ELR (cell line): ENCODE measurements around the gene PLSCR4.
"Not testable (repeated sequence)": the region's sequence is repeated elsewhere in the genome, so short reads cannot be mapped to it uniquely, and the experiment has no call there.

ENCODE experiments used
- DNase-seq: peaks from one replicate; pipeline ENCODE4 v3.0.0-alpha.2; 2015; ENCODE audit warnings: low read depth

Gene PLSCR4

DNA sequence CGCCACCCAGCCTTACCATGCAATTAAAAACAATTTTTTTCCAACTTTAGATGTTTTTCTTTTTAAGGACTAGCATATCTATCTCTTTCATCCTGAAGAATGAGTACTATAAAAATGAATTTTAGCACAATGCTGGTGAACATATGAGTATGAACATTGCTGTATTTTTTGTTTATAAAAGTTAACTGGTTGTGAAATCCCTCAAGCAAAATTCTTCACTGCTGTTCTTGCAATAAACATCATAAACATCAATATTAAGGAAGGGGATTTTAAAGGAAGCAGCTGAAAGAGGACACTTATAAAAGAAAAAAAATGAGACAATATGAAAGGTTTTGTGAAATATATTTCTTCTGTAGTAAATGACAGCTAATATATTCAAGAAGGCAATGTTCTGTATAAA, 3.0 kb downstream of the PLSCR4 start:
- no peak for DNase-seq

DNA sequence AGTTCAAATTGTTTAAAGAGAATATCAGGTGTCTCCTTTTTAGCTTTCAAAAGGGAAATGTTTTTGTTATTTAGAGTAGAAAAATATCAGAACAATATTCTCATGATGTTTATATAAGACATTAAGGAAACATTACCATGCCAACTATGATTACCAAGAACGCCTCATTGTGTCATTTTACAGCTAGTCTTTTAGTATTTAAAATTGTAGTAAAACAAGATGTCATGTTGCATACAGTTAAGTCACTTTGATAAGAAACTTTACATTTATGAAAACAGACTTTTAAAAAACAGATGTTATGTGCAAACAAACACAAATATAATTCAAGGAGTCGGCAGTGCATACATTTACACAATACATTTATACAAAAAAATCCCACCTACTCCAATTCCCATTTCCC, 4.4 kb downstream of the PLSCR4 start:
- DNase-seq = no peak

DNA sequence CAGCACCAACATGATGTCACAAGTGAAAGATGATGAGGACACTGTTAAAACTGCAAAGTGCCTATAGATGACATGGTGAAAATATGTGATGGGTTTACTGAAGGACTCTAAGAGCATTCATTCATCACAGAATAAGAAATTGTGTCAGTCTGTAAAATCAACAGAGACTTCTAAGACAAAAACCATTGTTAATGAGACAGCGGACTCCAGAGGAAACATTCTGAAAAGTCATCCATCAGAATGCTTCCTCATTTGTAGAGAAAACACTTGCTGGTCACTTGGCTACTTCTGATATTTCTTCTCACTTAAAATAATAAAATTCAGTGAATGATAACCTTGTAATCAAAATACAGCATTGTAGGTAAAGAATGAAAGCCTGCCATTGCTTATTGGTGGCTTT, 7.3 kb downstream of the PLSCR4 start:
- no peak for DNase-seq

DNA sequence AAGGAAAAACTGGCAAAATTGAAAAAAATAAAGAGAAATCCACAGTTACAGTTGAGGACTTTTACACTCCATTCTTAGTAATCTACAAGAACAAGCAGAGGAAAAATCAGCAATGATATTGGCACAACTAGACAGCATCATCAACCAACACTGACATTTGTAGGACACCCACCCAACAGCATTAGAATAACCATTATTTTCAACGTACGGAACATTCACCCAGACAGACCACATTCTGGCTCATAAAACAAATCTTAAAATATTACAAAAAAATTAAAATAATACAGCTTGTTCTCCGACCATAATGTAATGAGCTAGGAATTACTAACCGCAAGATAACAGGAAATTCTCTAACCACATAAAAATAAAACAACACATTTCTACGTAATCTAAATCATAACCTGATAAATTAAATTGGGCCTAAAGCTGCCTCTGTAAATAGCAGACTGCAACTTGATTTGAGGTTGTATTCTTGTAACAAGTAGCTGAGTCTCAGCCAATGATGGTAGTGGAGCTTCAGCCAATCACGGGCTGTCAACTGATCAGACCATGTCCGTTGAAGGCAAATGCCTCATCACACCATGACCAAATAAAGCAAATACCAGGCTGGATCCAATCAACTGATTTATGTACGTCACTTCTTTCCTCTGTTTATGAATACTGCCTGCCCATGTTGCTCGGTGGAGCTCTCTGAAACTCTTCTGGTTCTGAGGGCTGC, 9.2 kb downstream of the PLSCR4 start:
- DNase-seq = no peak

DNA sequence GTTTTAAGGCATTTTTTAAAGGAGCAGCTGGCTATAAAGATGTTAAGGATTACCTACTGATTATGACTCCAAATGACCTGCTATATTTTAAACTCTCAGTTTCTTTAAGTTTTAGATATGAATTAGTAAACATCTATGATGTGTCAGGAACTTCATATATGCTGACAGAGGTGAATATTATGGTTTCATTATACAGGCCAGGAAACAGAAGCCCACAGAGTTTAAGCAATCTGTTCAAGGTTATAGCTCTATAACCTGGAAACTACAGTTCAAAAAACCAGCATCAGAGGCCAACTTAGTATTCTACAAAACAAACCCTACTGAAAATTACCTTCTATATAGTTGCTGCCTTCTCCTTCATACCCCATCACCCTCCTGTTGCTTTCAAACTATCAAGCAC, 17.4 kb downstream of the PLSCR4 start:
- no peak for DNase-seq

DNA sequence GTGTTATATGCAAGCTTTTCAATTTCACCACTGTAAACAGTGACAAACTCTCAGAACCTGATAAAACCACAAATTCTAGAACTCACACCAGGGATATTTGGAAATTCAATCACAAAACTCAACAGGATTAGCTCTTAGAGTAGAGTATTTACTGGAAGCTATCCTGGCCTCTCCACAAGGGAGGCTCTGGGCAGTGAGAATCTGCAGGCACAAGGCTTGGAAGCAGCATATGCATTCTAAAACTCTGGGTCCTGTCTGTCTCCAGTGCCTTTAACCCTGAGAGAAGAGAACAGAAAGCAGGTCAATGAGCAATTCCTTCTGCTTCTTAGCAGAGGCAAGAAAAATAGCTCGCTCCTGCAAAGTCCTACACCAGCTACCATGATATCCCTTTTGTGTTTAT, 23.4 kb downstream of the PLSCR4 start:
- DNase-seq = no peak

DNA sequence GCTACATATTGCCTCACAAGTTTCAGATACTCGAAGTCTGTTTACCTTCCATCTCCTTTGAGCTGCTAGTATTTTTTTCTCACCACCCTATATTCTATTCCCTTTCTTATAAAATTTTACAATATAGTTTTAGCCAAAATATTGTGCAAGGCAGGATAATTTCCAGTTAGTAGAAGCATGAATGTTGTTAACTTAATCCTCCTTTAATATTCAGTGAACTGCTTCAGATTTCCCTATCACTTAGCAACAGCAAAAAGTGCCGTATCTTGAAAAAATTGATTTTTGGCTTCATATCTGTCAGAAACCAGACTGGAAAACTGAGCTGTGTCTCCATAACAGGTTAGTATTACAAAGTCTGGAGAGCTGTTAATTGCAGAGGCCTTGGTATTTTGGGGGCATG, 24.0 kb downstream of the PLSCR4 start:
- DNase-seq = no peak

DNA sequence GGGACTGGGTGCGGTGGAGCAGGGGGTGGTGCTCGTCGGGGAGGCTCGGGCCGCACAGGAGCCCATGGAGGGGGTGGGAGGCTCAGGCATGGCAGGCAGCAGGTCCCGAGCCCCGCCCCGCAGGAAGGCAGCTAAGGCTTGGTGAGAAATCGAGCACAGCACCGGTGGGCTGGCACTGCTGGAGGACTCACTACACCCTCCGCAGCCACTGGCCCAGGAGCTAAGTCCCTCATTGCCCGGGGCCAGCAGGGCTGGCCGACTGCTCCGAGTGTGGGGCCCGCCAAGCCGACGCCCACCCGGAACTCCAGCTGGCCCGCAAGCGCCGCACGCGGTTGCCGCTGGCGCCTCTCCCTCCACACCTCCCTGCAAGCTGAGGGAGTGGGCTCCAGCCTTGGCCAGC, 25.4 kb downstream of the PLSCR4 start:
- not testable (repeated sequence) for DNase-seq

DNA sequence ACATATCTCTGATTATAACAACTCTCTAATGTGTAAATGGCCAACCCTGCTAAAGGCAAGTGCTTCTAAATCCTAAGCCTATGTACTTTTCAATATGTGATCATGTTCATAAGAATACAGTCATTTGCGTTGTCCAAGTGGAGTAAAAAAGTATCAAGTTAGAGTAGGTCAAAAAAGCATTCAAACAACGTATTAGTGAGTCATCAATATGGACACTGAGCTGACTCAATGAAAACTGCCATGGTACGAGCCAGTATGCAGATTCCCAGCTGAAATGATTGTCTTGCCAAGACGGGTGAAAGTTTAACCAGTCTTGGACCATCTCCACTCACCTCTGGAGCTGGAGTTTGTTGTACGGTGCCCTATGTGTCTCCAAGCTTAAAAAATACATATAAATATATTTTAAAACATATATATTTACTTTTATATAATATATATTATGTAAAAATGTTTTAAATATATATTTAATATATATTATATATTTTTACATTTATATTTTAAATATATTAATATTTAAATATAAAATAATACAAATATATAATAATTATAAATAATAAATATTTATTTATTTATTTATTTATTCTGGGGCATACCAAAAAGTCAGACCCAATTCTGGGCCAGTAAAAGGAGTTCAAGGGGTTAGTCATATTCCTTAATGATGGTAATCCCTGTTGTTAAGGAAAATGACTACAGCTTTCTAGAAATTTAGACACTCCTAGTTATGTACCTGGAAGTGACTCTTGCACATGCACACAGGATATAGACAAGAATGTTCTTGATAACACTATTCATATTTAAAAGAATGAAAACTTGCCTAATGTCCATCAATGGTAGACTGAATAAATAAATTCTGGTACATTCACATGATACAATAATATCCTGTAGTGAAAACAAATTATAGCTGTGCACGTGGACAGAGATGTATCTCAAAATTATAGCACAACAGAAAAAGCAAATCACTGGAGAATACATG, 27.2 kb downstream of the PLSCR4 start:
- peak; percentile 7 for DNase-seq

DNA sequence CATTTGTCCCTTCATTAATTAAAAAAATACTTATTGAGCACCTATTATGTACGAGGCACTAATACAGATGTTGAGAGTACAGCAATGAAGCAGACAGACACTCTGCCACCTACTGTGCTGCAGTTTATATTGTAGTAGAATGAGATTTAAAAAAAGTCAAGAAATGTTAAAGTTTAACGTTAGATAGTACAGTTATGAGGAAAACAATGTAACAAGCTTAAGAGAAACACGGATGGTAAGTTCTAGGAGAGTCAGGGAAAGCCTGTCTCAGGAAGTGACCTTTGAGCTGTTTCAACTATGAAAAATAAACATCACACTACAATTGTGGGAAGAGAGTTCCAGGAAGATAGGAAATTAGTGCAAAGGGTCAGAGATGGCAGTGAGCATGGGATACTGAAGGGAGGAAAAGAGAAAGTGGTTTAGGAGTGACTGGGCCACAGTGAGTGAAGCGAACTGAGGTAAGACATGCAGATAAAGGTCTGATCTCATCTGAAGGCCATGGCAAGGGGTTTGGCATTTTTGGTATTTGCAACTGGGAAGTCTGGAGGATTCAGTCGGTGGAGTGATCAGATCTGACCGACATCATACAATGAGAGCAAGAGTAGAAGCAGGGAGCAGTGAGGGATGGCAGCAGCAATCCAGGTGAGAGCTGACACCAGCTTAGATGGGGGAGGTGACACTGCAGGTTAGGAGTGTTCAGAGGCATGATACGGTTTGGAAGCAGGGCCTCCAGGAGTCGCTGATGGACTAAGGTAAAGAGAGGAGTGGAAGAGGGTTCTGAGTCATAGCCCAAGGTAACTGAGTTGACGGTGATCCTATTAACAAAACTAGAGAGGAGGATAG, 28.5 kb downstream of the PLSCR4 start:
- DNase-seq = peak; percentile 10

DNA sequence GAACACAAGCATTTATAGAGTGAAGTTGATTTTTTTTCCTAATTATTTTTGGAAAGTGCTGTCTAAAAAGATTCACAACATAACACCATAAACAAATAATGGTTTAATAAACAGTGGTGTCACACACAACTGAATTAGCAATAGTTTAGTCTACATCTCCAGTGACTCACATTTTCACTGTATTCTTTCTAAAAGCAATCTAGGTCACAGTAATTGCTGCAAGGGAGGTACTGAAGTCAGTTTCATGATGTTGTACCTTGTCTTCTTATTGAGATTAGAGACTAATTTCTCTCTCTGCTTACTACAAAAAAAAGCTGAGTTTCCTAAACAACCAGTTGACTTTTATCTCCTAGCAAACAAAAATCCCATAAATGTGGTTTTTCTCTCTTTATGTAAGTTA, 29.6 kb downstream of the PLSCR4 start:
- peak; percentile 30 for DNase-seq

DNA sequence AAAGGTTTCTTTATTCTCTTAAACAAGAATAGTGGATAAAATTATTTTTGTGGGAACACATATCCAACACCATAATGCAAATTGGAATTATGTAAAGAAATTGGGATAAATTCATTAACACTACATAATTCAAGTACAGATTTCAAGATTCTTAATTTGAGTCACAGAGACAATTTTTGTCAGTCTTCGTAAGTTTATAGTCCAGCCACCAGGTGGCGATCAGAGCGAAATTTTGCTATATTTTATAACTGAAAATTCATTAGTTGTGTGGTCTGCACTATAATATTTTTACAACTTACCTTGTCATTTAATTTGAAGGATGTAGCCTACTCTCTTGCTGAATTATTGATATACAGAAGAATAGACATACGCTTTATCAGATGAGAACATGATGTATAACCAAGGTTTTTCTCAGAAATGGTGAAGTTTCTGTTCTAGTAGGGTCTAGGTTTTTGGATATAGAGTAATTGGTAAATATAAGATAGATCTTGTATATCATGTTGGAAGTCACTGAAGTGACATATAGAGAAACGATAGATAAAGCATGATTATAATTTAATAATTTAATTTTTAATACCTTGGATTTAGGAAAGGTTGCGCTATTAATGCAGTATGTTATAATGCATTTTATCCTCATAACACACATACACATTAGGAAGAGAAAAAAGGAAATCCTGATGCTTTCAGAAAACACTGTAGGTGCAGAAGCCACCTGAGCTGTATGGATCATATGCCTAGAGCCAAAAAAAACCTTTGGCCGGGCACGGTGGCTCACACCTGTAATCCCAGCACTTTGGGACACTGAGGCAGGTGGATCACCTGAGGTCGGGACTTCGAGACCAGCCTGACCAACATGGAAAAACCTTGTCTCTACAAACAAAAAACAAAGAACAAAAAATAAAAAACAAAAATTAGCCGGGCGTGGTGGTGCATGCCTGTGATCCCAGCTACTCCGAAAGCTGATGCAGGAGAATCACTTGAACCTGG, 31.7 kb downstream of the PLSCR4 start:
- DNase-seq = peak; percentile 64

DNA sequence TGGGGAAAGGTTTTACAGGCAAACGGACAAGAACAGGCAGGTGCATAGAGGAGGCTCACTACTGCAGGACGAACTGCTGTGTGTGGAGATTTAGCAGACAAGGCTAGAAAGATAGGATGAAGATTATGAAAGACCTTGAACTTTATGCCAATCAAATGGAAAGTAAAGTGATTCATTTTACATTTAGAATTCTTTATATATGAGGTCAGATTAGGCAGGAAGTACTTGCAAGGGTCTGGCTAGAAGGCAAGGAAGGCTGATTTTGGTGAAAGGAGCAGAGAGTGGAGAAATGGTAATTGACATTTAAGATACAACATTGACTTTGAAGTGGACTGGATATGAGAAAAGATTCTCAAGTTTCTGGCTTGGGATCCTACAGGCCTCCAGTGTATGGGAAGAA, 33.6 kb downstream of the PLSCR4 start:
- DNase-seq = peak; percentile 67

DNA sequence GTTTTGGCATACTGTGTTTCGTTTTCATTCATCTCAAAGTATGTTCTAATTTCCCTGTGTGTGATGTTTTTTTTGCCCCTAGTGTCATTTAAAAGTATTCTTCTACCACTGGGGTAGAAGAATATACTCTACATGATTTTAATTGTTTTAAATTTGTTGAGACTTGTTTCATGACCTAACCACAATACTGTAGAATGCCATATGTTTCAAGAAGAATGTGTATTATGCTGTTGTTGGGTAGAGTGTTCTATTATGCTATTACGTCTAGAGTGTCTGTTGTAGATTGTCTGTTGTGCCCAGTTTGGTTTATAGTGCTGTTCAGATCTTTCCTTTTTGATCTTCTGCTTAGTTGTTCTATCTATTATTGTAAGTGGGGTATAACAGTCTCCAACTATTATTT, 36.4 kb downstream of the PLSCR4 start:
- no peak for DNase-seq

DNA sequence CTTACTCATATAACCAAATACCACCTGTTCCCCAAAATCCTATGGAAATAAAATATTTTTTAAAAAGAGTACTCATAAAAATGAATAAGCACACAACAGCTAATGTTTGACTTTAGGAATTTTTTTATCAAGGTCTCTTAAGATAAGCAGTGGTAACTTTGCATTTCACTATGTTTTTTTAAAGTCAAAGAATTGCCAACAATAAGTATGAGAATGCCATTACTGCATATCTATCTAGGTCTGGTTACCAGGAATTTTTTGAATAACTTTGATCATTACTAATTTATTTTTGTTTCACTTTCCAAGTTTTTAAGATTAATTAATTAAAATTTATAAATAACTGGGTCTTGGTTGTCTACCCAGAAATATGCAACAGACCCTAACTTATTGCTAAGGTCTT, 41.5 kb downstream of the PLSCR4 start:
- DNase-seq = no peak

DNA sequence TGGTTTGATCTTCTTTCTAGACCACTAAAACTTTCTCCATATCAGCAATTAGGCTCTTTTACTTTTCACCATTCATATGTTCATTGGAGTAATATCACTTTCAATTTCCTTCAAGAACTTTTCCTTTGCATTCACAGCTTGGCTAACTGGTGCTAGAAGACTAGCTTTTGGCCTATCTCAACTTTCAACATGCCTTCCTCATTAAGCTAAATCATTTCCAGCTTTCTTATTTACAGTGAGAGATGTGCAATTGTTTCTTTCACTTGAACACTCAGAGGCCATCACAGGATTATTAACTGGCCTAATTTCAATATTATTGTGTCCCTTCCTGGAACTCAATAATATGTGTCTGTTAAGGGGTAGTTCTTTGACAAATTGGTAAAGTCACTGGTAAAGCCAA, 47.1 kb downstream of the PLSCR4 start:
- no peak for DNase-seq

DNA sequence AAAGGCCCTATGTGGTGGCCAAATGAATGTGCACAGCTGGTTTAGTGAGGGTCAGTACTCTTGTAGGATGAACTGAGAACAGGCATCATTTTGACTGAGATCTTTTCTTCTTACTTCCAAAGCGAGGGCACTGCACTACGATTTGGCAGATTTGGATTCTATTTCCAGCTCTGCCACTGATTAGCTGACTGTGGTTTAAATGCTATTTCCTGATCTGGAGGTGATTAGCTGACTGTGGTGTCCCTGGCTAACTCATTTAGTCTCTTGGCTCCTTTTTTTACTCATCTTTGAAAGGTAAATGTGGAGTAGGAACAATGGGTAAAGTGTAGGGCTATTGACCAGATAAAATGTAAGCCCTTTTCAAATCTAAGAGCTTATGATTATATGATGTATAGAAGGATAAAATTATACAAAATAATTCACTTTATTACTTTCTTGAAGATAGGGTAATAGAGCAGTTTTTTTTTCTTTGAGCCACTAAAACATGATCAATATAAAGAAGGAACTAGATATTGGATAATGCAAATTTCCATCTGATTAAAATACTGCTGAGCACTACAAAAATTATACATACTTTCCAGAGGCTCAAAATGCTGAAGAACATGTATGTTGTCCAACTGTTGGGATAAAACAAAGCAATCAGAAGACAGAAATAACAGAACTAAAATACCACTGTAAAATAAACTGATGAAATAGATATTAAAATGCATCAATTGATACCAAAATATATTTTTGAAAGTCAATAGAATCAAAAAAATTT, 50.3 kb downstream of the PLSCR4 start:
- no peak for DNase-seq

DNA sequence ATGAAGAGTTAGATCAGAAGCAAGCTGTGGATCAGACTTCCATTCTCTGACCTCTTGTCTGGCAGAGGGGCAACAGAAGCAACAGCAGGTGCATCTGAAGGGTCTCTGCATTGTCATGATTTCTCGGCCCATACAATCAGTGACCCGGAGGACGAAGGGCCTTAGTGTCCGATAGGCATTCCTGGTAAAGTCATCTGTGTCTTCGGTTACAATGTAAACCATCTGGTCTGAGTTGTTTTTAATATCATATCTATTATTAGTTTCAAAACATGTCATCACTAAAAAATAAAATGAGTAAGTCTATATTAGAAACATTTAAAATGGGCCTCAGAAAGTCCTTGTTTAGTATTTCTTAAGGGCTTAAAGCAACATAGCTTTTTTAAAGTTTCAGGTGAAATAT, 51.1 kb downstream of the PLSCR4 start:
- DNase-seq = no peak

DNA sequence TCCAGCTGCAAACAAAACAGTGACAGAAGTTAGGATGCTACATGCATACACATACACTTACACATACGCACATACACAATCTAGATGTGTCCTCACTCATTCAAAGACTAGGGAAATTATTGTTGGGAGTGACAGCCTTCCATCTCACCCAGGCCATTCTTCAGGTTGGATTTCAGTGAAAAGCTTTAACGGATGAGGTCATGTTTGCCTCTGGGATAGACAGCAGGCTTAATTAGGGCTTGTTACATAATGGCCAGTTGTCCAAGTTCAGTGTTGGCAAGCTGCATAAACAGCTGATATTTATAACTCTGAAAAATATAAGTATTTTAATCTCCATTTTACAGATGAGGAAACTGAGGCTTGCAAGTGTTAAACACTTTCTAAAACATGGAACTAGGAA, 54.1 kb downstream of the PLSCR4 start:
- no peak for DNase-seq

DNA sequence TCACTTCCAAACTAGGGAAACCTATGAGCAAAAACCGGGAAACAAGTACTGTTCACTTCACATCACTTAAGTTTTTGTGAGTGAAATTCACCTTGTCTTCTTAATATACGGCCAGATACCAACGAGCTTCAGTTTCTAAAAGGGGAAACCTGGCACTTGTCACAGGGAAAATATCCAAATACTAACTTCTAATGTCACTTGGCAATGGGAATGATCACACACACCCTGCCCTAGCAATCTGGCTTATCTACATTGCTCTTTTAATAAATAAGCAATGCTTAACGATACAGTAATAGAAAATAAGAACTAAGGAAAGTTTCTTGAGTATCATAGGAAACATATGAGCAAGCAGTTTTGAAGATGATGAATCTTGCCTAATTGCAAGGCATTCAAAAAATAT, 55.3 kb downstream of the PLSCR4 start:
- DNase-seq = no peak
